ENCODE data around the gene WDR76.

Gene WDR76

DNA sequence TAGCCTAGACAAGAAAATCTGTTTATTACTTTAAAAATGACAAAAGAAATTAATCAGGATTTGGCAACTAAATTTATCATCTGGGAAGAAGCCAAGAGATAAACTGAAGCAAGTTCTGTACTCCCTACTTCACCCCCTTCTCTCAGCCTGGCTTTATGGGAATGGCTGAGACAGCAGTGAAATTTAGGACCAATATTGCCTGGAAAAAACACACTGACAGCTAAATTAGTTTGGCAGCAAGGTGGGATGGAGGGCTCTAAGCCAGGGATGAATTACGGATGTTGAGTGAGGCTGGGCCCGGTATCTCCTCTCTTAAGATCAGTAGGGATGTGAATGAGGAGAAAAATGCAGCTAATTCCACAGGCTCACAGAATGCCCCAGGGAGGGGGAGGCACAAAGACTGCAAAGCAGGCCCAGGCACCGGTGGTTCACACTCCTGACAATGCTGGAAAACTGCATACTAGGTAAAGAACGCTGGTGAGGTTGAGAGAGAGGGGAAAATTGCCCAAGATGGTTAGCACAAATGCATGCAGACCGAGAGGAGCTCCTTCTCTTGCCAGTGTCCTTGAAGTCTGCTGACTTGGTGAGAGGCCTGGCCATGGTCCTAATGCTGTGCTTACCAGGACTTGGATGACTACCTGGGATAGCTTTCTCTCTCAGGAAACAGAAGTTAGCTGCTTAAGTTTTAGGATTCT lies 89.0 kb downstream of the WDR76 start:
- no peak for DNase-seq

DNA sequence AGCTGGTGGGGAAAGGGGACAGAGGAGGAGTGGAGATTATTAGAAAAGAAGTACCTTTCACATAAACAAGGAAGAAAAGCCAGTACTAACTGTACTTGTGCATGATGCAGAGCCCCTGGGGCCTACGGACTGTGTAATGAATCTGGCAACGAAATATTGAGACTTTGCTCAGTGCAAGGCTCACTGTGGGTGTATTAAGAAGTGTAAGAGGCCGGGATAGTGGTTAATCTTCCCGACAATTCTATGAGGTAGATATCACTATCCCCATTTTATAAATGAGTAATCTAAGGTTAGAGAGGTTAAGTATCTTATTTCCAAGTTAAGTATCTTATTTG lies 89.5 kb downstream of the WDR76 start:
- DNase-seq: no peak

Measured in left hindlimb (tissue), 1 donor.